Measurements from ENCODE around the gene PIP4K2A. TPM values are rescaled to one million over a fixed set of nuclear protein-coding genes. Genes with fewer than 3 reads are reported as not detected.

The PIP4K2A gene
- total RNA-seq, 1 donor from 2014 or later: 34.9 TPM

GRCh38 chr10:22597138-22597537 is 117.2 kb downstream of the PIP4K2A start:
- DNase-seq (ENCODE audit: low spot score in 2 of 2): no peak
- Histone ChIP-seq H3K36me3 (peaks cover 0 to 16% of the 10 kb centered on the region in 2 donors), H3K4me3 (no peak overlapping the region), H3K4me1 (peaks cover 0 to 9% of the 10 kb centered on the region in 2 donors), H3K27me3 (no peaks in the 10 kb centered on the region), H3K27ac (no peak overlapping the region), H3K9me3 (no peaks in the 10 kb centered on the region)
- no peak for TF ChIP-seq CTCF (IDR thresholded peaks at IDR 0.05)
- intact Hi-C loops (cut with DNase I): no loop called here

- no peak overlapping the region for H3K27ac ChIP-seq
Measured at GRCh38 chr10:22593636-22594198, 120.7 kb downstream of the PIP4K2A start.

GRCh38 chr10:22593026-22593425 is 121.4 kb downstream of the PIP4K2A start:
- Histone ChIP-seq H3K36me3 (peaks cover 14 to 38% of the 10 kb centered on the region in 2 donors), H3K9me3 (no peaks in the 10 kb centered on the region), H3K4me1 (peaks cover 0 to 3% of the 10 kb centered on the region in 2 donors), H3K27ac (no peak overlapping the region), H3K4me3 (no peak overlapping the region), H3K27me3 (no peaks in the 10 kb centered on the region)
- intact Hi-C loops (cut with DNase I): no loop called here
- DNase-seq (ENCODE audit: low spot score in 2 of 2): no peak
- no peak for TF ChIP-seq CTCF (IDR thresholded peaks at IDR 0.05)

More at GRCh38 chr10:22593636-22594198, 120.7 kb downstream of the PIP4K2A start:
- TF ChIP-seq CTCF (IDR thresholded peaks at IDR 0.05): no peak
- no peaks in the 10 kb centered on the region for H3K9me3 ChIP-seq
- H3K4me3 ChIP-seq: no peak overlapping the region
- no peaks in the 10 kb centered on the region for H3K27me3 ChIP-seq
- peaks cover 11 to 31% of the 10 kb centered on the region in 2 donors for H3K36me3 ChIP-seq
- peaks cover 0 to 4% of the 10 kb centered on the region in 2 donors for H3K4me1 ChIP-seq
- DNase-seq (ENCODE audit: low spot score in 2 of 2): no peak
- intact Hi-C loops (cut with DNase I): no loop called here

- no peak overlapping the region for H3K27ac ChIP-seq
- H3K36me3 ChIP-seq: peaks cover 26 to 50% of the 10 kb centered on the region in 2 donors
- no peak overlapping the region for H3K4me3 ChIP-seq
- no peak for TF ChIP-seq CTCF (IDR thresholded peaks at IDR 0.05)
- no peaks in the 10 kb centered on the region for H3K9me3 ChIP-seq
- H3K27me3 ChIP-seq: no peaks in the 10 kb centered on the region
- no peak for DNase-seq (ENCODE audit: low spot score in 2 of 2)
- H3K4me1 ChIP-seq: no peaks in the 10 kb centered on the region
- intact Hi-C loops (cut with DNase I): no loop called here
Measured at GRCh38 chr10:22589851-22590514, 124.4 kb downstream of the PIP4K2A start.

GRCh38 chr10:22588462-22588861 is 125.9 kb downstream of the PIP4K2A start:
- intact Hi-C loops (cut with DNase I): no loop called here
- no peak for DNase-seq (ENCODE audit: low spot score in 2 of 2)
- H3K27ac ChIP-seq: no peak overlapping the region
- no peak for TF ChIP-seq CTCF (IDR thresholded peaks at IDR 0.05)
- H3K4me1 ChIP-seq: no peaks in the 10 kb centered on the region
- no peak overlapping the region for H3K4me3 ChIP-seq
- peaks cover 26 to 51% of the 10 kb centered on the region in 2 donors for H3K36me3 ChIP-seq
- no peaks in the 10 kb centered on the region for H3K27me3 ChIP-seq
- H3K9me3 ChIP-seq: no peaks in the 10 kb centered on the region
